G401 (cell line): ENCODE results near the gene RAB6B. TPM values are rescaled to one million over a fixed set of nuclear protein-coding genes. Genes with fewer than 3 reads are reported as not detected.

Experiments
- DNase-seq: peaks from one replicate; pipeline ENCODE4 v3.0.0-alpha.2; 2015; ENCODE audit warnings: low spot score
- in situ Hi-C: cut with HindIII; loops from 2 replicates; pipeline ENCODE4 v1.10.0; 2016; ENCODE audit warnings: low sequenced_read_pairs, mixed read lengths
- total RNA-seq: library from RNA; depleted of rRNA; stranded (reverse); fragments of >200 nt; shearing (Covaris generic); gene quantifications from 2 replicates; pipeline ENCODE4 v1.2.3, GENCODE V29; 2014

Gene RAB6B
- total RNA-seq, 1 experiment from 2014 or later, result 2.5 TPM

- in situ Hi-C loops, result no loop called here
- DNase-seq, result peak; percentile 83
These were observed 66.4 kb downstream of the RAB6B start for GRCh38 chr3:133829310-133829707.

GRCh38 chr3:133828576-133829309 is 66.9 kb downstream of the RAB6B start:
- in situ Hi-C loops, result no loop called here
- peak; percentile 87 for DNase-seq

- in situ Hi-C loops, result no loop called here
- DNase-seq, result no peak
These were observed 68.0 kb downstream of the RAB6B start for GRCh38 chr3:133827684-133828083.

GRCh38 chr3:133827136-133827535 is 68.5 kb downstream of the RAB6B start:
- peak; percentile 94 for DNase-seq
- in situ Hi-C loops, result no loop called here

GRCh38 chr3:133825969-133826727 is 69.5 kb downstream of the RAB6B start:
- in situ Hi-C loops, result no loop called here
- no peak for DNase-seq

GRCh38 chr3:133824961-133825485 is 70.7 kb downstream of the RAB6B start:
- no peak for DNase-seq
- in situ Hi-C loops, result no loop called here

GRCh38 chr3:133821767-133822638 is 73.7 kb downstream of the RAB6B start:
- in situ Hi-C loops, result no loop called here
- no peak for DNase-seq

GRCh38 chr3:133820889-133821675 is 74.6 kb downstream of the RAB6B start:
- no peak for DNase-seq
- in situ Hi-C loops, result no loop called here

GRCh38 chr3:133820129-133820528 is 75.6 kb downstream of the RAB6B start:
- DNase-seq, result no peak
- in situ Hi-C loops, result no loop called here

- in situ Hi-C loops, result no loop called here
- no peak for DNase-seq
These were observed 80.3 kb downstream of the RAB6B start for GRCh38 chr3:133815386-133815785.

GRCh38 chr3:133812872-133813271 is 82.8 kb downstream of the RAB6B start:
- DNase-seq, result peak; percentile 22
- in situ Hi-C loops, result no loop called here

GRCh38 chr3:133805702-133806475 is 89.8 kb downstream of the RAB6B start, which contains the start of gene SRPRB:
TSS of gene SRPRB (plus strand) at chr3:133805815. CDS start at chr3:133805849, 34 bp downstream.
- peak; percentile 98 for DNase-seq
- in situ Hi-C loops, result no loop called here

- in situ Hi-C loops, result no loop called here
- DNase-seq, result no peak
These were observed 90.3 kb downstream of the RAB6B start for GRCh38 chr3:133805384-133805701.

GRCh38 chr3:133804896-133805295 is 90.8 kb downstream of the RAB6B start:
- in situ Hi-C loops, result no loop called here
- no peak for DNase-seq

GRCh38 chr3:133803469-133803868 is 92.2 kb downstream of the RAB6B start:
- no peak for DNase-seq
- in situ Hi-C loops, result no loop called here

GRCh38 chr3:133799794-133800585 is 95.7 kb downstream of the RAB6B start:
- in situ Hi-C loops, result no loop called here
- no peak for DNase-seq

GRCh38 chr3:133797396-133798105 is 98.1 kb downstream of the RAB6B start:
- DNase-seq, result no peak
- in situ Hi-C loops, result no loop called here
